GM21825 (cell line): Measurements from ENCODE around the gene TTN.
"Not testable (repeated sequence)": the region's sequence is repeated elsewhere in the genome, so short reads cannot be mapped to it uniquely, and the experiment has no call there.

Experiments used
- ATAC-seq: cut with Tn5 transposase; IDR thresholded peaks from one replicate; pipeline ENCODE4 v1.9.1; 2021; ENCODE audit warnings: mild to moderate bottlenecking, moderate library complexity; ENCODE audit not compliant: unreplicated experiment

The TTN gene

GRCh38 chr2:178676046-178676445 is 131.2 kb downstream of the TTN start:
- no peak for ATAC-seq

GRCh38 chr2:178674122-178674521 is 133.1 kb downstream of the TTN start:
- ATAC-seq: no peak

- ATAC-seq: no peak
These were observed 140.8 kb downstream of the TTN start for GRCh38 chr2:178666458-178666857.

DNA sequence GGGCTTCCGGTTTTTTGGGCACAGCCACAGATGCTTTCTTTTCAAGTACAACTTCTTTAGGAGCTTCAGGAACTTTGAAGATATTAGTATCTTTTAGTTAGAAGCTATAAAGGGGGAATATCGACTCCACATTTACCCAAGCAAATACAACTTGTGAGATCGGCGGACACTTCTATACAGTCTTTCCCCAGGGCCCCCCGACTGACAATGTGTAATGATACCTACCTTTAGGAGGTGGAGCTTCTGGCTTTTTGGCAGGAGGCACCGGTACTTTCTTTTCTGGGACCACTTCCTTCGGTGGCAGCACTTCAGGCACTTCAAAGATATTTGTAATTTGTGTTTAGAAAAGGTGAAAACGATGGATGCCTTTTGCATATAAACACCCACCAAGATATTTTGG is 148.7 kb downstream of the TTN start:
- not testable (repeated sequence) for ATAC-seq

DNA sequence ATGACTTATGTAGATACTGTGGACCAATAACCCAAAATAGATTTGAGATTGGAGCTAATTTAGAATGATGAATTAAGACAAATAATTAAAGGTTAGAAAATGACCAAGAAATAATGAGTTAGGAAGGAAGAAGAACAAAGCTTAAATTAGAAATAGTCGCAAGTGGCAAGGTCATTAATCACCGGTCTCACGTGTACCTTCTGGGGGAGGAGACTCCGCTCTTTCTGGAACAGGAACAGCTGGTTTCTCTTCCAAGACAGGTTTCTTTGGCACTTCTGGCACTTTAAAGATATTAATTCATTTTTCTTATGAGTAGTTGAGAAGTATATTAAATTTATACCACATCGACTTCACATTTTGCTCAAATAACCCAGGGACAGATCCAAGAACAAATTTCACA is 156.7 kb downstream of the TTN start:
- no peak for ATAC-seq

DNA sequence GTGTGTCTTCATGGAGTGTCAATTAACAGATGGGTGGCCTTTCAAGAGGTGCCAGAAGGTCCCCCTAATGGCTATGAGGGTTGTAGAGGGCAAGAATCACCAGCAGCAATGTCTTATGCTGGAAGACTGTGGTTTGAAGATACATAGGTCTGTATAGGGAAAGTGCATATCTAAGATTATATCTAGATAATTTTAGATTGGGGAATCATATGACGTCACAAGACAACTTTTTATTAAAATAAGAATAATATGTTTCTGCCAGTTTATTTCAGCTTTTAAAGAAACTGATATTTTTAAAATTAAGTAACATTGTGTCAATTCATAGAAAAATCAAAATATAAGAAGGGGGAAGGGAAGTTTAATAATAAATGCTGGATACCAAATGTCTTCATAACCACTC is 162.3 kb downstream of the TTN start:
- no peak for ATAC-seq

DNA sequence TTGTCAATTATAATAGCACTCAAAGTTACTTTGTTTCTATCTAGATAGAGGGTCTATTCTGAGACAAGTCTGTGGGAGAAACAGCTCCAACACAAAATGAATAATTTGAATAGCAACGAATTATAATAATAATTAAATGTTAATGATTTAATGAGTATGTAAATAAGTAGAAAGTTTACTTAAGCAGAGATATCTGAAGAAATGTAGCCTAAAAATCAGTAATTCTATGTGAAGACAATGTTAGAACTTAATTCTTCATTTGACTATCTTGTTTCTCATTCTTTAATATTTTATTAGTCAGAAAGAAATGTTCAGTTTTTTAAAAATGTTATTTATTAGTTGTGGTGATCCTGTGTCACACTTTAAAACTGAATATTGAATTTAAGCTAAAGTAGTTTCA is 165.7 kb downstream of the TTN start:
- no peak for ATAC-seq

- ATAC-seq: no peak
These were observed 171.3 kb downstream of the TTN start for GRCh38 chr2:178635897-178636296.

- no peak for ATAC-seq
These were observed 174.5 kb downstream of the TTN start for GRCh38 chr2:178632729-178633128.

DNA sequence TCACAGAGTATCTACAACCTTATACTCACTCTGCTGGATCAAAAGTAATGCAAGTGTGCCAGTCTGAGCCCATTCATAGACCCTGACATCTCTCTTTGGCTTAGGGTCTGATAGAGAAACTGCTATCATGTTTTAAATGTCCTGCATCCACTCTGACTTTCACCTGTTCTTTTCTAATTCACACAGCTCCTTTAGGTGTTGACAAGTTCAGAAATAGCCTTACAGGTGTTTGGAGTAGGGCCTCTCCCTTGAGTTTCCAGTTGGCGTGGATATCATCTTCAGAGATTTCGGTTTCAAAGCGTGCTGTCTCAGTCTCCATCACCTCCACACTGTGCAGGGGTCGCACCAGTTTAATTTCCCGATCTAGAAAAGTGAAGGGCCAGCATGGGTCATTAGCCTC is 176.6 kb downstream of the TTN start:
- ATAC-seq: no peak

GRCh38 chr2:178629463-178629862 is 177.8 kb downstream of the TTN start:
- no peak for ATAC-seq

- ATAC-seq: no peak
These were observed 178.6 kb downstream of the TTN start for GRCh38 chr2:178628605-178629004.

DNA sequence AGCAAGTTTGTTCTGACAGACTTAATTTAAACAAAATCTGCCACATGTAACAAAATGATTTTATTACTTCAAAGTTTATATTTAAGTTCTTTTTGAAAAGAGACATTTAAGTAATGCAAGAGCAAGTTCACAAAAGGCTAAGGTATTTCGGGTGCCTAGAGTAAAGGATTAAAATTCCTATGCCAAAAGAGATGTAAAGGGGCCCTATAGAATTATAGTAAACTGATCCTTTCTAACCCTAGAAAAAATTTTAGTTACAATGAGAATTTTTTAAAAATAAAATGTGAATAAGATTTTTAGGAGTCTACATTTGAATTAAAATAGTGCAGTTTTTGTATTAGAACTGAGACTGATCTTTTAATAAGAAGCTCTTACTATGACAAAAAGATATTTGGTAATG is 179.8 kb downstream of the TTN start:
- ATAC-seq: no peak

- no peak for ATAC-seq
These were observed 191.3 kb downstream of the TTN start for GRCh38 chr2:178615969-178616368.

- no peak for ATAC-seq
These were observed 204.3 kb downstream of the TTN start for GRCh38 chr2:178602901-178603300.

- no peak for ATAC-seq
These were observed 214.6 kb downstream of the TTN start for GRCh38 chr2:178592655-178593054.

- ATAC-seq: no peak
These were observed 217.9 kb downstream of the TTN start for GRCh38 chr2:178589335-178589734.

DNA sequence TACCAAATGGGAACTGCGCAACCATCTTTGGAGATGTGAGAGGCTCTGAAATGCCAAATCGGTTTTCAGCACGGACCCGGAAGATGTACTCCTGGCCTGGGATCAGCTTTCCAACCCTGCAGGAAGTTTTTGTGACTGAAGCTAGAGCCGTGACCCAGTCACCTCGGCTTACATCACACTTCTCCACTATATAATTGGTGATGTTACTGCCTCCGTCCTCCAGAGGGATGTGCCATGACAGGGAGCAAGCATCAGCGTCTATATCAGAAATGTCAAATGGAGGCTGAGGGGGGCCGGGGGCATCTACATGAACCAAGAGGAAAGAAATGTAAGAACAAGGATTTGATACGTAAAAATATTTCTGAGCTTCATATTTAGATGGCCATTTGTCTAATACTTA is 222.6 kb downstream of the TTN start:
- ATAC-seq: no peak

DNA sequence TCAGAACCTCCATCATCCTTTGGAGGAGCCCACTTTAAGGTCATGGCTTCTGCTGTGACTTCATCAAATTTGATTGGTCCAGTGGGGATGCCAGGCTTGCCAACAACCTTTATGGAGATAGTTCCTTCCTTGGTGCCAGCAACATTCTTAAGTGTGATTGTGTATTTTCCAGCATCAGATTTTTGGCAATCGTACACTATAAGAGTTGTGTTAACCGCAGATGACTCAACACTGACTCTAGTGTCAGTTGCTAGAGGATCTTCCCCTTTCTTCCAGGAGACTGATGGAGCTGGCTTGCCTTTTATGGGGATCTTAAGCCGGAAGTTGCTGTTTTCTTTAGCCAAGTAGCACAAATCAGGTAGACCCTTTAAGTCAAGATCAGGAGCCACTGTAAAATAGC is 228.2 kb downstream of the TTN start:
- no peak for ATAC-seq

DNA sequence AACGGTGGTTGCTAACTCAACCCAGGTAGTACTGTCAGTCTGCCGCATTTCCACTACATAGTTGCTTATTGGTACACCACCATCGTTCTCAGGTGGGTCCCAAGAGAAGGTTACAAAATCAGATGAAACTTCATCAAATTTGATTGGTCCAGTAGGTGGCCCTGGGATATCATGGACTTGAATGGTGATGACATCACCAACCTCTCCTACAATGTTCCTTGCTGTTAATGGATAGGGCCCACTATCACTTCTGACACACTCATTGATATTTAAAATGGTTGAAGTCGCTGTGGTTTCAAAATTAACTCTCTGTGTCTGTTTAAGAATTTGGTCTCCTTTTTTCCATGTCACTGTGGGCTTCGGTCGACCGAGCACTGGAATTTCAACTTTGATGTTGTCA is 232.4 kb downstream of the TTN start:
- no peak for ATAC-seq

GRCh38 chr2:178568227-178568626 is 239.0 kb downstream of the TTN start:
- ATAC-seq: no peak

- no peak for ATAC-seq
These were observed 254.2 kb downstream of the TTN start for GRCh38 chr2:178553047-178553446.

DNA sequence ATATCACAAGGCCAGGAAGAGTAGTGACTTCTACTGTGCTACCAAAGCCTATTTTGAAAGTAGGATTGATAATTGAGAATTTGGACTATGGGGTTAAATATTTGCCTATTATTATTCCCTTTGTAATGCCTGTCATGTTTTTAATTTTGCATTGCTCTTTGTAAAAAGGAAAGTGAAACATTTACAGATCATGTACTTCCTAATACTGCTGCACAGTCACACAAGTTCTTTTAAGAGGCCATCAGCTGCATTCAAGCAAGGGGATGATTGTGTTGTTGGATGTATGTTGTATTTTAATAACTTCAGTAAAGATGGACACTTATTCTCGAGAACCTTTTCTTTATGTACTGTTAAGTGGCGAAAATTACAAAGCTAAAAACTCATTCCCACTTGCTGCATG is 256.9 kb downstream of the TTN start:
- ATAC-seq: peak; percentile 75

- ATAC-seq: no peak
These were observed 264.7 kb downstream of the TTN start for GRCh38 chr2:178542569-178542968.
